IMR-90 (cell line): ENCODE measurements around the gene RHOBTB1. TPM values are rescaled to one million over a fixed set of nuclear protein-coding genes. Genes with fewer than 3 reads are reported as not detected.

Experiments
- ATAC-seq: fragments of 200-7000 bp; cut with Tn5 transposase; 2 replicates; pipeline ENCODE4 v1.9.1; 2020; ENCODE audit warnings: low read depth, mild to moderate bottlenecking, moderate library complexity
- BruUV-seq: library from RNA; stranded (reverse); fragments of 400-500 nt; replicated peaks from 2 replicates; lab custom pipeline; 2021; lab: Mats Ljungman, UMichigan
- CTCF ChIA-PET: fragments of 300-600 bp; formaldehyde crosslinking; extraction: SDS; loops from one replicate; lab custom pipeline; 2021; ENCODE audit warnings: antibody characterized with exemption; lab: Yijun Ruan, JAX
- POLR2A ChIA-PET: fragments of 300-600 bp; sonication (Branson Sonifier 250); formaldehyde crosslinking; loops from one replicate; lab custom pipeline; 2022; ENCODE audit warnings: antibody characterized with exemption; ENCODE audit not compliant: unreplicated experiment; lab: Charles Lee
- DNase-seq: peaks from one replicate; pipeline ENCODE4 v3.0.0; 2013
- H2AFZ ChIP-seq: replicated peaks from 2 replicates; pipeline ENCODE3; 2013; ENCODE audit warnings: low read length, mild to moderate bottlenecking; ENCODE audit not compliant: poor library complexity
- H2AK5ac ChIP-seq: 2 replicates; pipeline ENCODE4 v1.6.1; 2013; ENCODE audit warnings: low read depth, low read length, inconsistent platforms
- H2AK9ac ChIP-seq: replicated peaks from 2 replicates; pipeline ENCODE3; 2013; ENCODE audit warnings: mild to moderate bottlenecking, low read depth, low read length, moderate library complexity; ENCODE audit not compliant: poor library complexity
- H2BK120ac ChIP-seq: 2 replicates; pipeline ENCODE4 v1.6.1; 2013; ENCODE audit warnings: low read depth, low read length, inconsistent platforms
- H2BK15ac ChIP-seq: 3 replicates; pipeline ENCODE4 v1.6.1; 2013; ENCODE audit warnings: low read depth, low read length, inconsistent platforms
- H2BK20ac ChIP-seq: 2 replicates; pipeline ENCODE4 v1.6.1; 2013; ENCODE audit warnings: low read depth, mild to moderate bottlenecking, inconsistent platforms, low read length, moderate library complexity
- H2BK5ac ChIP-seq: 2 replicates; pipeline ENCODE4 v1.6.1; 2013; ENCODE audit warnings: mild to moderate bottlenecking, low read depth, low read length, inconsistent platforms; ENCODE audit not compliant: poor library complexity, severe bottlenecking
- H3K14ac ChIP-seq: replicated peaks from 2 replicates; pipeline ENCODE4 v1.6.1; 2013; ENCODE audit warnings: low read depth, low read length, inconsistent platforms
- H3K18ac ChIP-seq: 2 replicates; pipeline ENCODE4 v1.6.1; 2013; ENCODE audit warnings: low read depth, low read length, control low read depth
- H3K23ac ChIP-seq: 2 replicates; pipeline ENCODE4 v1.6.1; 2013; ENCODE audit warnings: low read depth, low read length, inconsistent platforms
- H3K27ac ChIP-seq: 2 replicates; pipeline ENCODE4 v1.5.1; 2013; ENCODE audit warnings: mild to moderate bottlenecking, control low read depth, low read length; ENCODE audit not compliant: insufficient read depth
- H3K27me3 ChIP-seq: 2 replicates; pipeline ENCODE4 v1.6.1; 2013; ENCODE audit warnings: low read length; ENCODE audit not compliant: control insufficient read depth, insufficient read depth
- H3K36me3 ChIP-seq: 2 replicates; pipeline ENCODE4 v1.6.1; 2013; ENCODE audit warnings: low read length, mixed read lengths; ENCODE audit not compliant: control insufficient read depth, insufficient read depth
- H3K4ac ChIP-seq: 2 replicates; pipeline ENCODE4 v1.6.1; 2013; ENCODE audit warnings: low read depth, low read length, inconsistent platforms
- H3K4me1 ChIP-seq: 2 replicates; pipeline ENCODE4 v1.6.1; 2013; ENCODE audit warnings: low read length, mixed read lengths; ENCODE audit not compliant: control insufficient read depth, insufficient read depth
- H3K4me2 ChIP-seq: 2 replicates; pipeline ENCODE4 v1.6.1; 2013; ENCODE audit warnings: low read depth, mild to moderate bottlenecking, control low read depth, low read length, moderate library complexity
- H3K4me3 ChIP-seq: 2 replicates; pipeline ENCODE4 v1.5.1; 2013; ENCODE audit warnings: low read depth, mild to moderate bottlenecking, control low read depth, low read length, moderate library complexity; ENCODE audit not compliant: insufficient read depth
- H3K56ac ChIP-seq: 2 replicates; pipeline ENCODE4 v1.6.1; 2013; ENCODE audit warnings: low read length, inconsistent platforms; ENCODE audit not compliant: insufficient read depth; ENCODE audit errors: extremely low read depth
- H3K79me1 ChIP-seq, 2 experiments: 2 replicates each; pipeline ENCODE4 v1.6.1; 2013; ENCODE audit warnings: low read length in 2 of 2, inconsistent platforms in 1 of 2, low read depth in 1 of 2
- H3K9ac ChIP-seq: 2 replicates; pipeline ENCODE4 v1.6.1; 2013; ENCODE audit warnings: low read depth, low read length, control low read depth
- H3K9me1 ChIP-seq: 2 replicates; pipeline ENCODE4 v1.6.1; 2013; ENCODE audit warnings: low read length, inconsistent platforms; ENCODE audit not compliant: insufficient read depth
- H3K9me3 ChIP-seq: 2 replicates; pipeline ENCODE4 v1.6.1; 2013; ENCODE audit warnings: low read length; ENCODE audit not compliant: control insufficient read depth, insufficient read depth
- H4K20me1 ChIP-seq: 2 replicates; pipeline ENCODE4 v1.6.1; 2013; ENCODE audit warnings: low read length, inconsistent platforms; ENCODE audit not compliant: insufficient read depth
- H4K5ac ChIP-seq: 2 replicates; pipeline ENCODE4 v1.6.1; 2013; ENCODE audit warnings: mild to moderate bottlenecking, low read depth, low read length, control low read depth
- H4K8ac ChIP-seq, 2 experiments: 2 replicates each; pipeline ENCODE4 v1.6.1; 2013; ENCODE audit warnings: low read depth in 2 of 2, low read length in 2 of 2, control low read depth in 1 of 2, inconsistent platforms in 1 of 2
- H4K91ac ChIP-seq: 2 replicates; pipeline ENCODE4 v1.6.1; 2013; ENCODE audit warnings: low read depth, low read length, inconsistent platforms; ENCODE audit not compliant: insufficient read depth
- FOS ChIP-seq: fragments of 150-350 bp; IDR thresholded peaks from 2 replicates; pipeline ENCODE4 v1.6.1; 2016; ENCODE audit warnings: low read depth, low read length
- USF2 ChIP-seq: fragments of 150-350 bp; IDR thresholded peaks from 2 replicates; pipeline ENCODE4 v1.6.1; 2017; ENCODE audit warnings: mild to moderate bottlenecking, antibody characterized with exemption, low read length, low read depth
- WGBS, 2 experiments: methylation state at CpG; one replicate each; pipeline versions ENCODE4 v1.1.5 to v1.1.7; 2013; ENCODE audit warnings: missing lambda C conversion rate in 2 of 2; ENCODE audit not compliant: insufficient read length in 1 of 2; ENCODE audit errors: extremely low coverage in 2 of 2; 5-methylcytosine and 5-hydroxymethylcytosine counted together
- dilution Hi-C: fragments of 300-500 bp; cut with HindIII; formaldehyde crosslinking; loops from one replicate; pipeline ENCODE4 v1.14.3; 2018; ENCODE audit warnings: low sequenced_read_pairs; ENCODE audit not compliant: unreplicated experiment
- in situ Hi-C: fragments of 300-500 bp; cut with MboI; formaldehyde crosslinking; loops from 3 replicates; pipeline ENCODE4 v1.14.3; 2019; ENCODE audit warnings: low sequenced_read_pairs, inconsistent platforms, mixed read lengths
- intact Hi-C: fragments of 100-400 bp; cut with micrococcal nuclease; formaldehyde crosslinking; loops from 2 replicates; pipeline ENCODE4 v1.10.0; 2022
- polyA plus RNA-seq, 3 experiments: library from polyadenylated mRNA; depleted of rRNA; stranded (reverse); fragments of >200 nt; gene quantifications; 2 replicates each; pipeline ENCODE4 v1.2.3, GENCODE V29; 2012; ENCODE audit warnings: low replicate concordance in 1 of 3
- total RNA-seq: library from RNA; depleted of rRNA; stranded (reverse); fragments of >200 nt; gene quantifications from 2 replicates; pipeline ENCODE4 v1.2.3, GENCODE V29; 2012

Gene RHOBTB1
- total and polyA plus RNA-seq, 2 of the 4 experiments (the other 2 are of a cell fraction): 8.9 to 15.2 TPM

GRCh38 chr10:60893231-60893630 is 50.8 kb downstream of the RHOBTB1 start:
- Histone ChIP-seq H3K14ac (no peak overlapping the region), H3K9me1 (no peaks in the 10 kb centered on the region; the same call in 1 of the 2 replicates), H3K4me3 (no peak overlapping the region), H3K23ac (no peak overlapping the region), H4K8ac (no peak overlapping the region), H2AFZ (no peak overlapping the region), H2BK120ac (no peak overlapping the region), H3K9ac (no peak overlapping the region), H2AK5ac (no peak overlapping the region), H3K4ac (no peak overlapping the region), H3K9me3 (no peaks in the 10 kb centered on the region), H2BK20ac (no peak overlapping the region), H2AK9ac (no peak overlapping the region), H3K79me1 (peaks cover 0 to 6% of the 10 kb centered on the region in 2 experiments; a peak in 1 of 4 replicates), H3K18ac (no peak overlapping the region), H4K20me1 (no peaks in the 10 kb centered on the region), H3K4me1 (peaks cover 3% of the 10 kb centered on the region), H3K56ac (no peak overlapping the region), H4K5ac (no peak overlapping the region), H3K4me2 (no peak overlapping the region), H2BK15ac (no peak overlapping the region), H3K27me3 (no peaks in the 10 kb centered on the region), H4K91ac (no peak overlapping the region), H3K27ac (no peak overlapping the region), H2BK5ac (no peak overlapping the region), H3K36me3 (peaks cover 9% of the 10 kb centered on the region)
- in situ Hi-C loops (no loop called here), dilution Hi-C loops (no loop called here), intact Hi-C loops (no loop called here)
- DNase-seq: no peak
- BruUV-seq: no TSS peak
- POLR2A ChIA-PET: no interaction called here
- no CpG with 5 or more reads among the region's 3 CpGs for WGBS, 2 experiments
- CTCF ChIA-PET: no interaction called here
- TF ChIP-seq FOS (peak; percentile 26; the same call in 1 of the 2 replicates), USF2 (no peak)
- ATAC-seq: no peak
